Measurements from ENCODE around the gene CXCR4. TPM values are rescaled to one million over a fixed set of nuclear protein-coding genes. Genes with fewer than 3 reads are reported as not detected.
A peak's percentile ranks its signal among the peaks of the same experiment; 100 is the strongest.

CXCR4 gene
- total and polyA plus RNA-seq, 2 donors (not counting 1 experiment from before 2014, with no cell fraction given), result 1,832 to 2,119 TPM

GRCh38 chr2:136131961-136132824 is 14.2 kb upstream of the CXCR4 start:
- H3K27me3 Mint-ChIP-seq, result no peaks in the 10 kb centered on the region
- no peaks in the 10 kb centered on the region for H3K9me3 ChIP-seq (ENCODE audit: control extremely low read depth in 1 of 3, control insufficient read depth in 2 of 3, insufficient read depth in 1 of 3, low read length in 2 of 3)
- H3K79me2 ChIP-seq (ENCODE audit: control insufficient read depth, insufficient read depth, low read length), result peaks cover 26% of the 10 kb centered on the region
- peak overlapping the region; percentile 83 for H3K4me3 Mint-ChIP-seq
- peak overlapping the region; percentile 98 to 99 for H3K27ac ChIP-seq (ENCODE audit: low read length in 2 of 2)
- POLR2A ChIA-PET, result interaction anchor here (0.7 to 15.5 kb wide), 15 partner anchors 8 to 251 kb away, joined by 3 to 405 read pairs (median 20); partner anchors contain the start of gene CXCR4
- no peaks in the 10 kb centered on the region for H4K20me1 ChIP-seq (ENCODE audit: control insufficient read depth, insufficient read depth, low read length, poor library complexity, severe bottlenecking)
- H3K9me3 Mint-ChIP-seq (ENCODE audit: insufficient read depth), result no peaks in the 10 kb centered on the region
- peak overlapping the region; percentile 96 for H3K27ac Mint-ChIP-seq
- CTCF ChIA-PET, result interaction anchor here (0.6 to 10.8 kb wide), 18 partner anchors 8 to 252 kb away, joined by 3 to 97 read pairs (median 6); no protein-coding TSS in a partner anchor
- 3% methylated on average over 5 of the region's 16 CpGs for WGBS (ENCODE audit: insufficient coverage)
- H3K4me3 ChIP-seq (ENCODE audit: control extremely low read depth in 1 of 5, extremely low read depth in 1 of 5, insufficient read depth in 1 of 5, low read depth in 2 of 5, low read length in 4 of 5), result peak overlapping the region in 4 of 5 experiments; percentile 25 to 52 (median 36)
- H3K4me1 ChIP-seq (ENCODE audit: control insufficient read depth in 2 of 2, insufficient read depth in 2 of 2, low read length in 2 of 2), result peaks cover 94 to 98% of the 10 kb centered on the region in 2 donors
- no peak overlapping the region for H2AFZ ChIP-seq (ENCODE audit: insufficient read depth, low read depth, low read length, poor library complexity, severe bottlenecking)
- DNase-seq (peak; percentile 97), ATAC-seq (ENCODE audit: low read depth) (peak; percentile 57)
- peak overlapping the region; percentile 74 for H3K4me2 ChIP-seq (replicated peaks; ENCODE audit: low read depth, low read length, poor library complexity, severe bottlenecking)
- TF ChIP-seq EZH2 (IDR thresholded peaks at IDR 0.05; ENCODE audit: borderline replicate concordance, insufficient read depth, low read depth, low read length, poor library complexity, severe bottlenecking) (no peak), CTCF (IDR thresholded peaks at IDR 0.05) (no peak)
- peaks cover 95% of the 10 kb centered on the region for H3K4me1 Mint-ChIP-seq
- H3K36me3 ChIP-seq (replicated peaks in 1 of 2; ENCODE audit: control extremely low read depth in 1 of 2, control insufficient read depth in 1 of 2, extremely low read depth in 1 of 2, insufficient read depth in 2 of 2, low read length in 1 of 2), result no peaks in the 10 kb centered on the region
- intact Hi-C loops (cut with micrococcal nuclease), result loop anchor here (1.0 to 10.0 kb wide), 6 partner anchors 13 to 597 kb away; partner anchors contain the start of genes R3HDM1 and ZRANB3
- H3K9ac ChIP-seq (ENCODE audit: low read length), result peak overlapping the region; percentile 72
- no peaks in the 10 kb centered on the region for H3K27me3 ChIP-seq (replicated peaks in 1 of 4; ENCODE audit: control extremely low read depth in 1 of 4, control insufficient read depth in 3 of 4, insufficient read depth in 4 of 4, low read length in 3 of 4)
